Parathyroid adenoma (tissue), 2 donors: ENCODE measurements around the gene PPP2R3B.
A peak's percentile ranks its signal among the peaks of the same experiment; 100 is the strongest.

Experiments
- H2AFZ ChIP-seq: fragments of 300-600 bp; sonication (generic); one replicate; pipeline ENCODE4 v1.7.0; 2017; ENCODE audit warnings: antibody characterized with exemption, mild to moderate bottlenecking
- H3K27ac ChIP-seq: fragments of 300-600 bp; sonication (generic); one replicate; pipeline ENCODE4 v1.7.0; 2017
- H3K27me3 ChIP-seq: fragments of 300-600 bp; sonication (generic); one replicate; pipeline ENCODE4 v1.7.0; 2017; ENCODE audit warnings: low read length; ENCODE audit not compliant: control insufficient read depth, insufficient read depth
- H3K36me3 ChIP-seq: fragments of 300-600 bp; sonication (generic); one replicate; pipeline ENCODE4 v1.7.0; 2017; ENCODE audit warnings: low read length; ENCODE audit not compliant: control insufficient read depth, insufficient read depth
- H3K4me1 ChIP-seq: fragments of 300-600 bp; sonication (generic); one replicate; pipeline ENCODE4 v1.7.0; 2017; ENCODE audit warnings: control low read depth
- H3K4me2 ChIP-seq: fragments of 300-600 bp; sonication (generic); one replicate; pipeline ENCODE4 v1.7.0; 2017; ENCODE audit warnings: low read length
- H3K4me3 ChIP-seq: fragments of 300-600 bp; sonication (generic); one replicate; pipeline ENCODE4 v1.7.0; 2017; ENCODE audit warnings: low read depth, low read length
- H3K79me2 ChIP-seq: fragments of 300-600 bp; sonication (generic); one replicate; pipeline ENCODE4 v1.7.0; 2017; ENCODE audit warnings: control low read depth
- H3K9ac ChIP-seq: fragments of 300-600 bp; sonication (generic); one replicate; pipeline ENCODE4 v1.7.0; 2017; ENCODE audit warnings: mild to moderate bottlenecking
- H3K9me3 ChIP-seq: fragments of 300-600 bp; sonication (generic); one replicate; pipeline ENCODE4 v1.7.0; 2017; ENCODE audit warnings: low read length; ENCODE audit not compliant: control insufficient read depth
- CTCF ChIP-seq: fragments of 300-600 bp; sonication (generic); IDR thresholded peaks from one replicate; pipeline ENCODE4 v1.7.0; 2017; ENCODE audit warnings: antibody characterized with exemption, mild to moderate bottlenecking
- donor health status: primary hyperparathyroidism.

Gene PPP2R3B

GRCh38 chrX:392575-392846 lies 5.8 kb upstream of the PPP2R3B start:
- H3K27ac ChIP-seq = no peak overlapping the region
- no peak overlapping the region for H2AFZ ChIP-seq
- TF ChIP-seq CTCF = no peak
- no peaks in the 10 kb centered on the region for H3K4me1 ChIP-seq
- H3K9me3 ChIP-seq = no peaks in the 10 kb centered on the region
- no peak overlapping the region for H3K9ac ChIP-seq
- H3K4me2 ChIP-seq = no peak overlapping the region
- no peaks in the 10 kb centered on the region for H3K27me3 ChIP-seq
- no peak overlapping the region for H3K4me3 ChIP-seq
- no peaks in the 10 kb centered on the region for H3K79me2 ChIP-seq
- no peaks in the 10 kb centered on the region for H3K36me3 ChIP-seq

- no peak for TF ChIP-seq CTCF
- H3K9me3 ChIP-seq = no peaks in the 10 kb centered on the region
- no peaks in the 10 kb centered on the region for H3K79me2 ChIP-seq
Observed at GRCh38 chrX:391717-392574, 5.2 kb upstream of the PPP2R3B start.

GRCh38 chrX:390459-390858 lies 3.8 kb upstream of the PPP2R3B start:
- Histone ChIP-seq H2AFZ (no peak overlapping the region), H3K36me3 (no peaks in the 10 kb centered on the region), H3K79me2 (no peaks in the 10 kb centered on the region), H3K4me2 (no peak overlapping the region), H3K9ac (no peak overlapping the region), H3K27me3 (no peaks in the 10 kb centered on the region), H3K9me3 (no peaks in the 10 kb centered on the region), H3K4me1 (no peaks in the 10 kb centered on the region), H3K4me3 (no peak overlapping the region), H3K27ac (no peak overlapping the region)
- no peak for TF ChIP-seq CTCF

More at GRCh38 chrX:391717-392574, 5.2 kb upstream of the PPP2R3B start:
- H3K4me3 ChIP-seq = no peak overlapping the region
- no peaks in the 10 kb centered on the region for H3K36me3 ChIP-seq
- no peak overlapping the region for H3K4me2 ChIP-seq
- no peak overlapping the region for H2AFZ ChIP-seq
- H3K4me1 ChIP-seq = no peaks in the 10 kb centered on the region
- H3K9ac ChIP-seq = no peak overlapping the region
- no peak overlapping the region for H3K27ac ChIP-seq
- H3K27me3 ChIP-seq = no peaks in the 10 kb centered on the region

GRCh38 chrX:389021-389441 lies 2.3 kb upstream of the PPP2R3B start:
- TF ChIP-seq CTCF = no peak
- no peak overlapping the region for H3K9ac ChIP-seq
- H3K36me3 ChIP-seq = no peaks in the 10 kb centered on the region
- H3K4me1 ChIP-seq = no peaks in the 10 kb centered on the region
- H3K9me3 ChIP-seq = no peaks in the 10 kb centered on the region
- H3K27me3 ChIP-seq = no peaks in the 10 kb centered on the region
- no peaks in the 10 kb centered on the region for H3K79me2 ChIP-seq
- no peak overlapping the region for H3K4me2 ChIP-seq
- H3K27ac ChIP-seq = no peak overlapping the region
- no peak overlapping the region for H2AFZ ChIP-seq
- H3K4me3 ChIP-seq = no peak overlapping the region

GRCh38 chrX:387729-388128 lies 1.0 kb upstream of the PPP2R3B start:
- Histone ChIP-seq H3K27ac (peak overlapping the region; percentile 99), H3K4me3 (peak overlapping the region; percentile 100)

More at GRCh38 chrX:387729-388128, 1.0 kb upstream of the PPP2R3B start:
- H3K36me3 ChIP-seq = no peaks in the 10 kb centered on the region
- H2AFZ ChIP-seq = peak overlapping the region; percentile 96
- no peaks in the 10 kb centered on the region for H3K27me3 ChIP-seq
- no peaks in the 10 kb centered on the region for H3K9me3 ChIP-seq
- TF ChIP-seq CTCF = no peak
- H3K79me2 ChIP-seq = no peaks in the 10 kb centered on the region
- H3K9ac ChIP-seq = no peak overlapping the region
- H3K4me1 ChIP-seq = no peaks in the 10 kb centered on the region
- H3K4me2 ChIP-seq = peak overlapping the region; percentile 71
